H9 (cell line): ENCODE data around the gene EFEMP1. TPM values are rescaled to one million over a fixed set of nuclear protein-coding genes. Genes with fewer than 3 reads are reported as not detected.

ENCODE experiments used
- DNase-seq: peaks from one replicate; pipeline ENCODE4 v3.0.0-alpha.2; 2017
- H2AFZ ChIP-seq: one replicate; pipeline ENCODE4 v1.6.1; 2013; ENCODE audit warnings: mild to moderate bottlenecking, low read length, control low read depth, moderate library complexity
- H2AK5ac ChIP-seq: 2 replicates; pipeline ENCODE4 v1.6.1; 2013; ENCODE audit warnings: low read length, control low read depth, mixed read lengths; ENCODE audit not compliant: insufficient read length
- H2BK120ac ChIP-seq: one replicate; pipeline ENCODE4 v1.6.1; 2013; ENCODE audit warnings: low read depth, mild to moderate bottlenecking, low read length, control low read depth, inconsistent platforms; ENCODE audit not compliant: poor library complexity, severe bottlenecking
- H2BK12ac ChIP-seq: 2 replicates; pipeline ENCODE4 v1.6.1; 2013; ENCODE audit warnings: low read length, control low read depth, mixed read lengths, low read depth; ENCODE audit not compliant: insufficient read length
- H2BK15ac ChIP-seq: 2 replicates; pipeline ENCODE4 v1.6.1; 2013; ENCODE audit warnings: low read depth, low read length, control low read depth
- H2BK20ac ChIP-seq: one replicate; pipeline ENCODE4 v1.6.1; 2013; ENCODE audit warnings: low read depth, mild to moderate bottlenecking, low read length, control low read depth, inconsistent platforms; ENCODE audit not compliant: poor library complexity, severe bottlenecking
- H2BK5ac ChIP-seq: 2 replicates; pipeline ENCODE4 v1.6.1; 2013; ENCODE audit warnings: low read length, control low read depth, mixed read lengths; ENCODE audit not compliant: insufficient read length
- H3K14ac ChIP-seq: 2 replicates; pipeline ENCODE4 v1.6.1; 2013; ENCODE audit warnings: low read length, control low read depth; ENCODE audit not compliant: insufficient read depth
- H3K18ac ChIP-seq: 2 replicates; pipeline ENCODE4 v1.6.1; 2013; ENCODE audit warnings: low read depth, mild to moderate bottlenecking, mixed read lengths, low read length, control low read depth; ENCODE audit not compliant: insufficient read length
- H3K23ac ChIP-seq: 2 replicates; pipeline ENCODE4 v1.6.1; 2013; ENCODE audit warnings: low read length, control low read depth, mixed read lengths, low read depth; ENCODE audit not compliant: insufficient read length
- H3K23me2 ChIP-seq: 2 replicates; pipeline ENCODE4 v1.6.1; 2013; ENCODE audit warnings: low read depth, mild to moderate bottlenecking, mixed read lengths, low read length, control low read depth; ENCODE audit not compliant: insufficient read length, poor library complexity, severe bottlenecking
- H3K27ac ChIP-seq: 2 replicates; pipeline ENCODE4 v1.5.1; 2013; ENCODE audit warnings: low read length, control low read depth, mixed read lengths, low read depth; ENCODE audit not compliant: insufficient read length
- H3K27me3 ChIP-seq: 2 replicates; pipeline ENCODE4 v1.6.1; 2013; ENCODE audit warnings: low read length, control low read depth, inconsistent platforms; ENCODE audit not compliant: insufficient read depth
- H3K4ac ChIP-seq: 2 replicates; pipeline ENCODE4 v1.6.1; 2013; ENCODE audit warnings: low read depth, mild to moderate bottlenecking, control low read depth, inconsistent platforms, low read length, moderate library complexity
- H3K4me1 ChIP-seq: 2 replicates; pipeline ENCODE4 v1.6.1; 2013; ENCODE audit warnings: low read length, control low read depth, inconsistent platforms; ENCODE audit not compliant: insufficient read depth
- H3K4me2 ChIP-seq: 2 replicates; pipeline ENCODE4 v1.6.1; 2013; ENCODE audit warnings: low read length, control low read depth, mixed read lengths; ENCODE audit not compliant: insufficient read length, insufficient read depth
- H3K56ac ChIP-seq: 2 replicates; pipeline ENCODE4 v1.6.1; 2013; ENCODE audit warnings: low read depth, mild to moderate bottlenecking, mixed read lengths, low read length, control low read depth; ENCODE audit not compliant: insufficient read length
- H3K79me1 ChIP-seq: 2 replicates; pipeline ENCODE4 v1.6.1; 2013; ENCODE audit warnings: low read depth, mild to moderate bottlenecking, moderate library complexity, low read length, control low read depth, inconsistent platforms; ENCODE audit not compliant: insufficient read depth, poor library complexity, severe bottlenecking
- H3K79me2 ChIP-seq: 2 replicates; pipeline ENCODE4 v1.6.1; 2013; ENCODE audit warnings: low read length, control low read depth, inconsistent platforms; ENCODE audit not compliant: insufficient read depth
- H3K9ac ChIP-seq: 2 replicates; pipeline ENCODE4 v1.6.1; 2013; ENCODE audit warnings: low read length, control low read depth, mixed read lengths; ENCODE audit not compliant: insufficient read length; ENCODE audit errors: extremely low read depth
- H3K9me3 ChIP-seq: one replicate; pipeline ENCODE4 v1.6.1; 2013; ENCODE audit warnings: low read depth, low read length, inconsistent platforms; ENCODE audit not compliant: control insufficient read depth
- H3T11ph ChIP-seq: one replicate; pipeline ENCODE4 v1.6.1; 2013; ENCODE audit warnings: mild to moderate bottlenecking, low read length, control low read depth, inconsistent platforms
- H4K20me1 ChIP-seq: one replicate; pipeline ENCODE4 v1.6.1; 2013; ENCODE audit not compliant: control insufficient read depth, insufficient read length, insufficient read depth
- H4K5ac ChIP-seq: 2 replicates; pipeline ENCODE4 v1.6.1; 2013; ENCODE audit warnings: low read depth, mild to moderate bottlenecking, mixed read lengths, low read length, control low read depth; ENCODE audit not compliant: insufficient read length
- H4K8ac ChIP-seq: replicated peaks from 2 replicates; pipeline ENCODE4 v1.6.1; 2013; ENCODE audit warnings: low read length, control low read depth, mixed read lengths, low read depth; ENCODE audit not compliant: insufficient read length
- H4K91ac ChIP-seq: 2 replicates; pipeline ENCODE4 v1.6.1; 2013; ENCODE audit warnings: low read depth, mild to moderate bottlenecking, moderate library complexity, mixed read lengths, low read length, control low read depth; ENCODE audit not compliant: insufficient read length
- H3K27ac Mint-ChIP-seq, 3 experiments: 2 replicates in 2 of 3; 3 replicates in 1 of 3; pipeline ENCODE4 v1.8.0; 2020 to 2021; ENCODE audit warnings: mixed read lengths in 3 of 3, mild to moderate bottlenecking in 1 of 3, moderate library complexity in 1 of 3
- H3K27me3 Mint-ChIP-seq: 2 replicates; pipeline ENCODE4 v1.8.0; 2021; ENCODE audit warnings: low read depth, mild to moderate bottlenecking, moderate library complexity, mixed read lengths
- H3K36me3 Mint-ChIP-seq, 3 experiments: 2 replicates in 2 of 3; 3 replicates in 1 of 3; pipeline ENCODE4 v1.8.0; 2020 to 2021; ENCODE audit warnings: low read depth in 3 of 3, mixed read lengths in 3 of 3; ENCODE audit not compliant: insufficient read depth in 1 of 3
- H3K4me1 Mint-ChIP-seq, 2 experiments: 2 replicates each; pipeline ENCODE4 v1.8.0; 2020; ENCODE audit warnings: mixed read lengths in 2 of 2
- H3K4me3 Mint-ChIP-seq, 2 experiments: 2 replicates in 1 of 2; 3 replicates in 1 of 2; pipeline ENCODE4 v1.8.0; 2020 to 2021; ENCODE audit warnings: mild to moderate bottlenecking in 2 of 2, mixed read lengths in 2 of 2, moderate library complexity in 1 of 2
- H3K9me3 Mint-ChIP-seq, 2 experiments: 2 replicates in 1 of 2; 3 replicates in 1 of 2; pipeline ENCODE4 v1.8.0; 2020; ENCODE audit warnings: mild to moderate bottlenecking in 2 of 2, mixed read lengths in 2 of 2, moderate library complexity in 1 of 2
- WGBS: extraction: QIAGEN DNeasy Blood & Tissue Kit; methylation state at CpG from one replicate; pipeline ENCODE4 v1.1.7; 2013; ENCODE audit warnings: missing lambda C conversion rate, low lambda C conversion rate, mixed read lengths; ENCODE audit not compliant: insufficient read length; ENCODE audit errors: extremely low coverage; 5-methylcytosine and 5-hydroxymethylcytosine counted together
- total RNA-seq: library from RNA; stranded (reverse); gene quantifications from 2 replicates; pipeline ENCODE4 v1.2.1, GENCODE V29; 2021
- TF ChIP-seq, protein P1 (sequence below): fragments of 200-600 bp; sonication (generic); conservative IDR thresholded peaks from 3 replicates; pipeline ENCODE4 v1.8.0; 2021; ENCODE audit warnings: antibody characterized with exemption, mild to moderate bottlenecking

The EFEMP1 gene
- total RNA-seq, 1 experiment from 2014 or later = 3.5 TPM

DNA sequence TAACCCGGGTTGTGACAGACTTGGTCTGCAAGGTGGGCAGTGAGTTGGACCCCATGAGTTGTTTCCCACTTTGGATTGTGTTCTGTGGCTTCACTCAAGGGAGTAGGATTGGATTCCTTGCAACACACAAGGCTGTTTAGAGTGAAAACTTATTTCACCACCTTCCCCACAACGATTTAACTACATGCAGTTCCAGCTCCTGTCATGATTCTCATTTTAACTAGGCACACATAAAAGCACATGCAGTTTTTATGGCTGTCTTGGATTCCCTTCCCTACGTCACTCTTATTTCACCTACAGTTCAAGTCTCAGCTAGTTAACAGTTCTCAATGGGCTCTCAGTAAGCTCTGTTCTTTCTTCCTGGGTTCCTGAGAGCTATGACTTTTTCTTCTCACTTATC is 15.9 kb downstream of the EFEMP1 start:
- no peak for DNase-seq
- Histone ChIP-seq H3K4me1 (no peaks in the 10 kb centered on the region), H3K4me2 (no peak overlapping the region), H4K8ac (no peak overlapping the region), H2BK15ac (no peak overlapping the region), H4K20me1 (no peaks in the 10 kb centered on the region), H2BK120ac (no peak overlapping the region), H3K9me3 (no peaks in the 10 kb centered on the region), H3K27ac (no peak overlapping the region), H2BK5ac (no peak overlapping the region), H3T11ph (no peak overlapping the region), H2BK20ac (no peak overlapping the region), H3K27me3 (no peaks in the 10 kb centered on the region), H2AK5ac (no peak overlapping the region), H3K4ac (no peak overlapping the region), H3K79me1 (no peaks in the 10 kb centered on the region), H2AFZ (no peak overlapping the region), H3K23ac (no peak overlapping the region), H3K9ac (no peak overlapping the region), H4K91ac (no peak overlapping the region), H3K23me2 (no peaks in the 10 kb centered on the region), H3K56ac (no peak overlapping the region), H3K14ac (no peak overlapping the region), H3K79me2 (no peaks in the 10 kb centered on the region), H2BK12ac (no peak overlapping the region), H4K5ac (no peak overlapping the region), H3K18ac (no peak overlapping the region)
- Mint-ChIP-seq H3K27ac (no peak overlapping the region), H3K27me3 (peaks cover 4% of the 10 kb centered on the region; the same call in 1 of the 2 replicates), H3K4me1 (peaks cover 3 to 4% of the 10 kb centered on the region in 2 experiments; a peak in 1 of 4 replicates), H3K9me3 (no peaks in the 10 kb centered on the region; a peak in 1 of 5 replicates), H3K4me3 (no peak overlapping the region), H3K36me3 (no peaks in the 10 kb centered on the region; a peak in 1 of 7 replicates)
- TF ChIP-seq, protein P1, sequence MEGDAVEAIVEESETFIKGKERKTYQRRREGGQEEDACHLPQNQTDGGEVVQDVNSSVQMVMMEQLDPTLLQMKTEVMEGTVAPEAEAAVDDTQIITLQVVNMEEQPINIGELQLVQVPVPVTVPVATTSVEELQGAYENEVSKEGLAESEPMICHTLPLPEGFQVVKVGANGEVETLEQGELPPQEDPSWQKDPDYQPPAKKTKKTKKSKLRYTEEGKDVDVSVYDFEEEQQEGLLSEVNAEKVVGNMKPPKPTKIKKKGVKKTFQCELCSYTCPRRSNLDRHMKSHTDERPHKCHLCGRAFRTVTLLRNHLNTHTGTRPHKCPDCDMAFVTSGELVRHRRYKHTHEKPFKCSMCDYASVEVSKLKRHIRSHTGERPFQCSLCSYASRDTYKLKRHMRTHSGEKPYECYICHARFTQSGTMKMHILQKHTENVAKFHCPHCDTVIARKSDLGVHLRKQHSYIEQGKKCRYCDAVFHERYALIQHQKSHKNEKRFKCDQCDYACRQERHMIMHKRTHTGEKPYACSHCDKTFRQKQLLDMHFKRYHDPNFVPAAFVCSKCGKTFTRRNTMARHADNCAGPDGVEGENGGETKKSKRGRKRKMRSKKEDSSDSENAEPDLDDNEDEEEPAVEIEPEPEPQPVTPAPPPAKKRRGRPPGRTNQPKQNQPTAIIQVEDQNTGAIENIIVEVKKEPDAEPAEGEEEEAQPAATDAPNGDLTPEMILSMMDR = no peak
- WGBS = no CpG with 5 or more reads among the region's 3 CpGs
